ENCODE measurements around the gene NLRP3. TPM values are rescaled to one million over a fixed set of nuclear protein-coding genes. Genes with fewer than 3 reads are reported as not detected.
A peak's percentile ranks its signal among the peaks of the same experiment; 100 is the strongest.
"Not testable (repeated sequence)": the region's sequence is repeated elsewhere in the genome, so short reads cannot be mapped to it uniquely, and the experiment has no call there.

The NLRP3 gene
- total RNA-seq, 1 experiment from 2014 or later, result 0.37 TPM

DNA sequence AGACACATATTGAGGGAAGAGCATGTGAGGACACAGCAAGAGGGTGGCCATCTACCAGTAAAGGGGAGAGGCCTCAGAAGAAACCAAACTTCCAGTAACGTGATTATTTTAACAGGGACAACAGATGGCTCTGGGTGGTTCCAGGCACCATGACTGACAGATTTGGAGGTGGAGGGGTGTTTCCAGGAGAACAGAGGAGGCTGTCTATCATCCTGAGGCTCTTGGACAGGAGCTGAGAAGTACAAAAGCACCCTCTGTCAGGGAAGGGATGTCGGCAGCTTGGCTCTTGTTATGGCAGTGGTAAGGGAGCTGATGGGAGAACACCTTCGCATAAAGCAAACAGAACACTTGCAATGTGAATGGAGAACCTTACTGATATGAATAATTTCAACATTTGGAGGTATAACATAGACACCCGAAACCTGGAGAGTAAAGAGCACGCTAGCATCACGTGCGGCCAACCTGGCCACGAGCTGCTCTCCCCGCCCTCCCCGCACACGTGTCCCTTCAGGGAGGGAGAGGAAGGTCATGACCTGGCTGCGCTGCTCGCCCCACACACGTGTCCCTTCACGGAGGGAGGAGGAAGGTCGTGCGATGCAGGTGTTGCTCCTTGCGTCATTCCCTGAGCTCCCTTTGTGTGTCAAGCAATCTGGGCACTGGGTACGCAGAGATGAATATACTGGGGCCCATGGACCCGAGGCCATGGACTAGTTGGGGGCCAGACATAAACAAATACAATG, 37.5 kb upstream of the NLRP3 start:
- Histone ChIP-seq H3K27ac (no peak overlapping the region), H3K4me1 (replicated peaks) (no peaks in the 10 kb centered on the region), H3K36me3 (no peaks in the 10 kb centered on the region), H3K9me3 (replicated peaks) (0 out of 2 replicates have a peak, but pooled peaks cover 3% of the 10 kb centered on the region), H3K27me3 (replicated peaks) (no peaks in the 10 kb centered on the region), H3K4me3 (no peak overlapping the region)
- DNase-seq (ENCODE audit: low read depth in 1 of 2, low spot score in 2 of 2), result no peak

DNA sequence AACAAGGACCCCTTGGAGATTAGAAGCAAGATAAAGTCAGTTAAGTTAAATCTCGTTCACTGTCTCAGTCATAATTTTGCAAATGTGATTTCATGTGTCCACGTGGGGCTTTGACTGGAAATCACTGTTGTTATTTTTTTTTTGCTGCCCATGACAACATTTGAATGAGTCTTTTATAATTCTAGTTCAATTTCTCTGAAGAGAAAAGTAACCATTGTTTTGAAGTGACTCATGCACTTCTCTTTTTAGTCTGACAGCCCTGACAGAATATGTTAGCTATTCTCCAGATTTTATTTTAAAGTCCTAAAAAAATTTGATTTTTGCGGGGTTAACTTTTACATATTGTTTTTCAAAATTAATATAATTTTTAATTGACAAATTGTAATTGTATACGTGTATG, 30.7 kb upstream of the NLRP3 start:
- H3K9me3 ChIP-seq (replicated peaks), result 0 out of 2 replicates have a peak, but pooled peaks cover 3% of the 10 kb centered on the region
- H3K4me3 ChIP-seq, result no peak overlapping the region
- H3K27me3 ChIP-seq (replicated peaks), result no peaks in the 10 kb centered on the region
- H3K36me3 ChIP-seq, result no peaks in the 10 kb centered on the region
- H3K4me1 ChIP-seq (replicated peaks), result no peaks in the 10 kb centered on the region
- no peak overlapping the region for H3K27ac ChIP-seq
- DNase-seq (ENCODE audit: low read depth in 1 of 2, low spot score in 2 of 2), result no peak

DNA sequence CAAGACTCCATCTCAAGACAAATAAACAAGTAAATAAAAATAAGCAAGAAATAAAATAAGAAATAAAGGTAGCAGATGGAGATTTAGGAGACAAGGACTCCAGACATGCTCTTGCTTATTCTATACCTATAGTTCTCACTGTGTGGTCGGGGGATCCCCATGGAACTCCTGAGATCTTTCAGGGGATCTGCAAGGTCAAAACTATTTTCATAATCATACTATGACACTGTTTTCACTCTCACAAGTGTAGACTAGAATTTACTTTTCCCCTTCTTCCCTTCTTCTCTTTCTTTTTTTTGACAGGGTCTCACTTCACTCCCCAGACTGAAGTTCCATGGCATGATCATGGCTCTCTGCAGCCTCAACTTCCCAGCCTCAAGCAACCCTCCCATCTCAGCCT, 29.8 kb upstream of the NLRP3 start:
- Histone ChIP-seq H3K4me3 (no peak overlapping the region), H3K36me3 (no peaks in the 10 kb centered on the region), H3K27ac (no peak overlapping the region), H3K27me3 (replicated peaks) (no peaks in the 10 kb centered on the region), H3K9me3 (replicated peaks) (0 out of 2 replicates have a peak, but pooled peaks cover 3% of the 10 kb centered on the region), H3K4me1 (replicated peaks) (no peaks in the 10 kb centered on the region)
- DNase-seq (ENCODE audit: low read depth in 1 of 2, low spot score in 2 of 2), result no peak

DNA sequence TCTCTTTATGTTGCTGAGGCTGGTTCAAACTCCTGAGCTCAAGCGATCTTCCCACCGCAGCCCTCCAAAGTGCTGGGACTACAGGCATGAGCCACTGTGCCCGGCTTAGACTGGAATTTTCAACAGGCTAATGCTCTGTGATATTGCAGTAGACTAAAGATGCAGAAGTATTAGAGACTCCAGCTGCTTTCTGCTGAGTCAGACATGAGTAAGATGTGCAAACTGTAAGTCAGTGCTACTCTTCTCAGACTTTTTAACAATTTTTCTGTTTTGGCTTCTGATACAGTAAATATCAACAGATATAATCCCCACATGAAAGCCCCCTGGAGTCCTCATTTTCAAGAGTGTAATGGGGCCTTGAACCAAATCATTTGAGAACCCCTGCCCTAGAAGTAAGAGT, 29.3 kb upstream of the NLRP3 start:
- Histone ChIP-seq H3K4me1 (replicated peaks) (no peaks in the 10 kb centered on the region), H3K36me3 (no peaks in the 10 kb centered on the region), H3K27ac (no peak overlapping the region), H3K9me3 (replicated peaks) (0 out of 2 replicates have a peak, but pooled peaks cover 3% of the 10 kb centered on the region), H3K27me3 (replicated peaks) (no peaks in the 10 kb centered on the region), H3K4me3 (no peak overlapping the region)
- DNase-seq (ENCODE audit: low read depth in 1 of 2, low spot score in 2 of 2), result no peak

DNA sequence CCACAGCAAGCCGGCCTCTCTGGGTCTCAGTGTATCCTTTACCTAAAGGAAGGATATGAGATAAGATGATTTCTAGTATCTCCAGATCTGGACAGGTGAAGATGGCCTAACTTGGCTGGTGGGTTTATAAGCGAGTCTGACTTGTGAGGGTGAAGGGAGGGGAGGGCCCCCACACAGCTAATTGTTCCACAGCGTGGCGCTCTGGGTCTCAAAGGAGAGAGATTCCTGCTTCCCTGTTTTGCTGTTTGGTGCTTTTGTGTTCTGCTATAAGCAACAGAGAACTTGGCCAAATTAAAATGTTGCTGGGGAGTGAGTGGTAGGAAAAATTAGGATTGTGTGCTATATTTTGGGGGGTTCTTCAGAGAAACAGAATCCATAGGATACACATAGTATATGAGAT, 28.9 kb upstream of the NLRP3 start:
- H3K9me3 ChIP-seq (replicated peaks), result no peaks in the 10 kb centered on the region
- H3K4me3 ChIP-seq, result no peak overlapping the region
- no peak overlapping the region for H3K27ac ChIP-seq
- H3K27me3 ChIP-seq (replicated peaks), result no peaks in the 10 kb centered on the region
- H3K4me1 ChIP-seq (replicated peaks), result no peaks in the 10 kb centered on the region
- no peaks in the 10 kb centered on the region for H3K36me3 ChIP-seq
- no peak for DNase-seq (ENCODE audit: low read depth in 1 of 2, low spot score in 2 of 2)

DNA sequence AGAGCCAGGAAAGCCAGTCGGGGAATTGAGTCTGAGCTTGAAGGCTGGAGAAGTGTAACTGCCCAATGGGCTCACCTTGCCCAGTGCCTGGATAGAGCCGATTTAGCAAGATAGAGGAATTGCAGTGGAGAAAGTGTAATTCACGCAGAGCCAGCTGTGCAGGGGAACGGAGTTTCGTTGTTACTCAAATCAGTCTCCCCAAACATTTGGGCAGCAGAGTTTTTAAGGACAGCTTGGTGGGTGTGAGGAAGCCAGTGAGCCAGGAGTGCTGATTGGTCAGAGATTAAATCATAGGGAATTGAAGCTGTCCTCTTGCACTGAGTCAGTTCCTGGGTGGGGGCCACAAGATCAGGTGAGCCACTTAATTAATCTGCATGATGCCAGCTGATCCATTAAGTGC, 28.4 kb upstream of the NLRP3 start:
- Histone ChIP-seq H3K9me3 (replicated peaks) (no peaks in the 10 kb centered on the region), H3K36me3 (no peaks in the 10 kb centered on the region), H3K4me3 (no peak overlapping the region), H3K27me3 (replicated peaks) (no peaks in the 10 kb centered on the region), H3K4me1 (replicated peaks) (no peaks in the 10 kb centered on the region), H3K27ac (no peak overlapping the region)
- DNase-seq (ENCODE audit: low read depth in 1 of 2, low spot score in 2 of 2), result no peak

DNA sequence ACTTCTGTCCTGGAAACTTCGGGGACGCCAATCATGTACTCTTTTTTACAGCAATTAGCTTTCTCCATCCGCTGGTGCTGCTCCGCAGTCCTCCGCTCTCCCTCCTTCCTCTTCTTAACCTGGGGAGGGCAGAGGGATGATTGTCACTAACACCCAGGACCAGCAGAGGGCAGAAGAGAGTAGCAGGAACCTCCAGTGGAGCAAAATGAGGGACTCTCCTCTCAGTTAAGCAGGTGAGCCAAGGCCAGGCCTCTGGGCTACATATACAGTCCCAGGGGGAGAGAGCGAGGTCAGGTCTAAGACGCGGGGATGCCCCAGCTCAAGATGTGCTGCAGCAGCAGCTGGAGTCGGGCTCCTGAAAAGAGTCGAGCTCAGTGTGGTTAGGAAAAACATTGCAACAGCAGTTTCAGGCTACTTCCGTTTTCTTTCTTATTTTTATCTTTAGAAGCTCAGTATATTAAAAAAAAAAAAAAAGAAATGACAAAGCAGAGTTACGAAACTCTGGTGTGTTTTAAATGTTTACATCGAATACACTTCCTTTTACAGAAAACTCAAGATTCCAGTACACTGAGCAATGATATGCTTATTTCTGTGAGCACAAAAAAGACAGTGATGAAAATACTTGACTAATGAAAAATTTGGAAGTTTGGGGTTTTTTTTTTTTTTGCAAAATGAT, 25.7 kb upstream of the NLRP3 start:
- H3K27ac ChIP-seq, result no peak overlapping the region
- H3K36me3 ChIP-seq, result no peaks in the 10 kb centered on the region
- H3K27me3 ChIP-seq (replicated peaks), result no peaks in the 10 kb centered on the region
- peak; percentile 39 to 52 for DNase-seq (ENCODE audit: low read depth in 1 of 2, low spot score in 2 of 2)
- H3K9me3 ChIP-seq (replicated peaks), result no peaks in the 10 kb centered on the region
- H3K4me1 ChIP-seq (replicated peaks), result no peaks in the 10 kb centered on the region
- no peak overlapping the region for H3K4me3 ChIP-seq

DNA sequence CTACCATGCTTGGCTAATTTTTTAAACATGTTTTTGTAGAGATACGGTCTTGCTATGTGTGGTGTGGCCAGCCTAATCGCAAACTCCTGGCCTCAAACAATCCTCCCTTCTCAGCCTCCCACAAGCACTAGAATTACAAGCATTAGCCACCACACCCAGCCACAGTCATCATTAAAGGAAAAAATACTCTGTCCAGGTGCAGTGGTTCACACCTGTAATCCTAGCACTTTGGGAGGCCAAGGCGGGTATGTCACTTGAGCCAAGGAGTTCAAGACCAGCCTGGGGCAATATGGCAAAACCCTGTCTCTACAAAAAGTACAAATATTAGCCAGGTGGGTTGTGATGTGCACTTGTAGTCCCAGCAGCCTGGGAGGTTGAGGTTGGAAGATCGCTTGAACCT, 25.0 kb upstream of the NLRP3 start:
- no peaks in the 10 kb centered on the region for H3K9me3 ChIP-seq (replicated peaks)
- DNase-seq (ENCODE audit: low read depth in 1 of 2, low spot score in 2 of 2), result no peak
- no peak overlapping the region for H3K4me3 ChIP-seq
- H3K27ac ChIP-seq, result no peak overlapping the region
- H3K4me1 ChIP-seq (replicated peaks), result no peaks in the 10 kb centered on the region
- H3K36me3 ChIP-seq, result no peaks in the 10 kb centered on the region
- H3K27me3 ChIP-seq (replicated peaks), result no peaks in the 10 kb centered on the region

DNA sequence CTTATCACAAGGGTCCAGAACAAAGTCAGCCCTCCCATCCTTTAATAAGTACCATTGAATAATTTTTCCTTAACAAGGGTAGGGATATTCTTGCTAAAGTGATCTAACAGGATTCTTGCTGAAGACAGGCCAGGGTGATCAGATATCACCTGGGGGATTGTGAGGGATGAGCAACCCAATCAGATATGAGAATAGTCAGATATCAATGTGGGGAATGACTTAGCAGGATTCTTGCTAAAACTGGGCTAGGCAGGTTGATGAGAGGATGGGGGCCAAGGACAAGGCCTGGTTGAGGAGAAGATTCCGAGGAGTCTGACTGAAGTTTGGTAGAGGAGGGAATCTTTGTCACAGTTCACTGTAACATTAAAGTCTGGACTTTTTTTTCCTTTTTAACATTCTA, 23.9 kb upstream of the NLRP3 start:
- Histone ChIP-seq H3K36me3 (no peaks in the 10 kb centered on the region), H3K27ac (no peak overlapping the region), H3K9me3 (replicated peaks) (no peaks in the 10 kb centered on the region), H3K4me3 (no peak overlapping the region), H3K27me3 (replicated peaks) (no peaks in the 10 kb centered on the region), H3K4me1 (replicated peaks) (no peaks in the 10 kb centered on the region)
- DNase-seq (ENCODE audit: low read depth in 1 of 2, low spot score in 2 of 2), result no peak

DNA sequence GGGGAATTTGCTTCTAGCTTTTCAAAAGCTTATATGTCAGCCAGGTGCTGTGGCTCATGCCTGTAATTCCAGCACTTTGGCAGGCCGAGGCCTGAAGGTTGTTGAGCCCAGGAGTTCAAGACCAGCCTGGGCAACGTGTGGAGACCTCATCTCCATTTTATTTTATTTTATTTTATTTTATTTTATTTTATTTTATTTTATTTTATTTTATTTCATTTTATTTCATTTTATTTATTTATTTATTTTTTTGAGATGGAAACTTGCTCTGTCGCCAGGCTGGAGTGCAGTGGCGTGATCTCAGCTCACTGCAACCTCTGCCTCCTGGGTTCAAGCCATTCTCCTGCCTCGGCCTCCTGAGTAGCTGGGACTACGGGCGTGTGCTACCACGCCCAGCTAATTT, 20.9 kb upstream of the NLRP3 start:
- not testable (repeated sequence) for H3K4me1 ChIP-seq (replicated peaks); DNase-seq (ENCODE audit: low read depth in 1 of 2, low spot score in 2 of 2); H3K27ac ChIP-seq; H3K9me3 ChIP-seq (replicated peaks); H3K36me3 ChIP-seq; H3K27me3 ChIP-seq (replicated peaks); H3K4me3 ChIP-seq

DNA sequence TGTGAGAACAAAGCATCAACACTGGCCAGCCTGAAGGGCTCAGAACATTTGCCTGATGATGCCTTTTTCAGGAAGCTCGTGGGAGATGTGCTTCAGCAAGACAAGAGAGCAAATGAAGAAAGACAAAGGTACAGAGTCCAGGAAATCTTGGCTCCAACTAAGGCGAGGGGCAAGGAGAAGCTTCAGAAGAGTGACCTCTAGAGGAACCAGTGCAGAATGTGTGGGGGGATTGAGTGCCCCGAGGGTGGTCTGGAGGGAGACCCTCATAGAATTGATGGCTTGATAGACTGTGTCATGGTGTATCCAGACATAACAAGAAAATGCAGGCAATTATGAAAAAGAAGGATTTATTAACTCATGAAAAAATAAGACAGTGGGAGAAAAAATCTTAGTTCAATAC, 15.3 kb upstream of the NLRP3 start:
- no peak for DNase-seq (ENCODE audit: low read depth in 1 of 2, low spot score in 2 of 2)
- H3K4me3 ChIP-seq, result no peak overlapping the region
- no peaks in the 10 kb centered on the region for H3K36me3 ChIP-seq
- no peaks in the 10 kb centered on the region for H3K4me1 ChIP-seq (replicated peaks)
- no peaks in the 10 kb centered on the region for H3K27me3 ChIP-seq (replicated peaks)
- no peaks in the 10 kb centered on the region for H3K9me3 ChIP-seq (replicated peaks)
- no peak overlapping the region for H3K27ac ChIP-seq

DNA sequence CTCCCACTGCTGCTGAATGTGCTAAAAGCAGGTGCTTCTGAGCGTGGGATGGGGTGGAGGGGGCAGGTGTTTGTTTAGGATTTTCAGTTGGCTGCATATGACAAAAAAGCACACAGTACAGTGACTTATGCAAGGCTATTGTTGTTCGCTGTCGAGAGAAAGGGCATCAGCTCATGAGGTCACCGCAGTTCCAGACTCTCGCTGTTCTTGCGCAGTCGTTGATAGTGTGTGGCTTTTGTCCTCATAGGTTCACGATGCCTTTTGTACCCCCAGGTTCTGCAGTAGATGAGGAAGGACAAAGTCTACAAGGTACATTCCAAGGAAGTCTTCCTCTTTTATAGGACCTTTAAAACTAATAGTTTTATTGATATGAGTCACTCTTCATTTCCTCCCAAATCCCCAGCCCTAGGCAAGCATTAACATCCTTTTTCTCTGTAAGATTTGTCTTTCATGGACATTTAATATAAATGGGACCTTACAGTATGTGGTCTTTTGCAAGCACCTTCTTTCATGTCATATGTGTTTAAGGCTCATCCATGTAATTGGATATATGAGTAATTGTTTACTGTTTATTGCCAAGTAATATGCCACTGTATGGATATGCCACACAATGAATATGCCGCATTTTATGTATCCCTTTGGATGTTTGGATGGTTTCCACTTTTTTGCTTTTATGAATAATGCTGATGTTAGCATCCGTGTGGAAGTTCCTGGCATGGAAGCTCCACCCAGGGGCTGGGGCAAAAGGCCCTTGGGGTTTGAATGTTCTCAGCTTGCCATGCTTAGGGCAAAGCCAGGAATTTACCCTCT, 14.5 kb upstream of the NLRP3 start:
- Histone ChIP-seq H3K27ac (no peak overlapping the region), H3K36me3 (no peaks in the 10 kb centered on the region), H3K27me3 (replicated peaks) (no peaks in the 10 kb centered on the region), H3K9me3 (replicated peaks) (no peaks in the 10 kb centered on the region), H3K4me1 (replicated peaks) (no peaks in the 10 kb centered on the region), H3K4me3 (no peak overlapping the region)
- DNase-seq (ENCODE audit: low read depth in 1 of 2, low spot score in 2 of 2), result no peak

DNA sequence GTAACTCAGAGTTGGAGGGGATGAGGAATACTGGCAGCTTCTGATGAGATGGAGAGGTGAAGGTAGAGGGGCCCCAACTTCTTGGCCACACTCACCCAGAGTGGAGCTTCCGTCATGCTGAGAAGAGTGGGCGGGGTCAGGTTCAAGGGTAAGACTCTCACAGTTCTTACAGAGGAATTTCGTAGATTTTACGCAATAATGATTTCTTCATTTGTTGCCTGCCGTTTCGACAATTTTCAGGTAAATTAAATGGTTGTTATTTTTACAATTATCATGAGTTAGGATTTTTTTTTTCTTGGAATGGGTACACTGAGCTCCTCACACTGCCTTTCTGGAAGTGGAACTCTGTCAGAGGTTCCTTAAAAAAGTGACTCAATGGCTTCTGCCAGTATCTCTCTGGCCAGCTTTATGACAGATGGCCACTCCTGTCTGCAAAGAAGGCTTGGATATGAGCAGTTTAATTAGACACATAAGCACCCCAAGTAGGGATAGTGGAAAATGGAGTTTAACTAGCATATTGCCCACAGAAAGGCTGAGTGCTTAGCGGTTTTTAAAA, 13.8 kb upstream of the NLRP3 start:
- no peaks in the 10 kb centered on the region for H3K27me3 ChIP-seq (replicated peaks)
- no peaks in the 10 kb centered on the region for H3K9me3 ChIP-seq (replicated peaks)
- no peaks in the 10 kb centered on the region for H3K36me3 ChIP-seq
- H3K4me1 ChIP-seq (replicated peaks), result no peaks in the 10 kb centered on the region
- no peak overlapping the region for H3K27ac ChIP-seq
- no peak for DNase-seq (ENCODE audit: low read depth in 1 of 2, low spot score in 2 of 2)
- H3K4me3 ChIP-seq, result no peak overlapping the region

All from SJSA1 (cell line).